ENCODE results near the gene EPHB1.
"Not testable (repeated sequence)": the region's sequence is repeated elsewhere in the genome, so short reads cannot be mapped to it uniquely, and the experiment has no call there.

EPHB1 gene

DNA sequence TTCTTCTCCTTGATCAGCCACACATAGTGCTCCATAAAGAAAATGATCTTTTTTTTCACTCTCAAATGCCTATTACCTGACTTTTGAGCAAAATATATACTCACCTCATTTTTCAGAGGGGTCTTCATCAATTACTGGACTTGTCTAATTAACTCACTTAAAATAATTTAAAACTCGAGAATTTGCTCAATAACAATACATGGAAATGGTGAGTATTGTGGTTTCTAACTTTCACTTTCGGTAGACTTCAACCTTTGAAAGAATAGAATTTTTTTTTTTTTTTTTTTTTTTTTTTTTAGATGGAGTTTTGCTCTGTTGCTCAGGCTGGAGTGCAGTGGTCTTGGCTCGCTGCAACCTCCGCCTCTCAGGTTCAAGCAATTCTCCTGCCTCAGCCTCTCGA, 17.7 kb upstream of the EPHB1 start:
- DNase-seq: no peak

DNA sequence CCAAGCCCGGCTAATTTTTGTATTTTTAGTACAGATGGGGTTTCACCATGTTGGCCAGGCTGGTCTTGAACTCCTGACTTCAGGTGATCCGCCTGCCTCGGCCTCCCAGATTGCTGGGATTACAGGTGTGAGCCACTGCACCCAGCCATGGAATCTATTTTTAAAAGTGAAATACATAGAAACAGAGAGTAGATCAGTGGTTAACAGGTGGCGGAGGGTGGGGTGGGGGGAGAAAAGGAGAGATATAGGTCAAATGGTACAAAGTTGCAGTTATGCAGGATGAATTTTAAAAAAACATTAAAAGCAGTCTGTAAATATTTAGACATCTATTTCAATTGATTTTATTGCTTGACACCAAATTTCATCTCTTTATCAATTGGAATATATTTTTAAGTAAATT, 6.8 kb upstream of the EPHB1 start:
- DNase-seq: not testable (repeated sequence)

DNA sequence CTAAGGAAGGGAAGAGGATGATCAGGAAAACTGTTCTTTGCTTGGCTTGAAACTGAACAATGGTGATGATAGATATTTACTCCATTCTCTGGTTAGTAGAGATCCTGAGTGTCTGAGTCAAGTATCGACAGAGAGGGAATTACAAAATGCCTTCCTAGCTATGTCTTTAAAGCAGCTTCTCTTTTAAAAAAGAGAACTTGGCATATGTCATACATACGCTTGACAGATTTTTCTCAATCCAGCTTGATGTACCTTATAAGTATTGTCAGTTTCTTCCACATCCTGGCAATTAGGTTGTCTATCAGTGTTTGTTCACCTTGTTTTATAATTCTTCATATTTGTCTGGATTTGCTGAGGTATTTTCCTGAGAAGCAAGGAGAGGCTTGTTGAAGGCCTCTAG, 5.0 kb upstream of the EPHB1 start:
- no peak for DNase-seq

DNA sequence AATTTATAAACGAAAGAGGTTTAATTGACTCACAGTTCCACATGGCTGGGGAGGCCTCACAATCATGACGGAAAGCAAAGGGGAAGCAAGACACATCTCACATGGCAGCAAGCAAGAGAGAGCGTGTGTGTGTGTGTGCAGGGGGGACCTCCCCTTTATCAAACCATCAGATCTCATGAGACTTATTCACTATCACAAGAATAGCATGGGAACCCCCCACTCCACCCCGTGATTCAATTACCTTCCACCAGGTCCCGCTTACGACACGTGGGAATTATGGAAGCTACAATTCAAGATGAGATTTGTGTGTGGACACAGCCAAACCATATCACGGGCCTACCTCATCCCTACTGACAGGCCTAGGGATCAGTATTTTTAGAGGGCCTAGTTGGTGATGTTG, 3.1 kb upstream of the EPHB1 start:
- no peak for DNase-seq

DNA sequence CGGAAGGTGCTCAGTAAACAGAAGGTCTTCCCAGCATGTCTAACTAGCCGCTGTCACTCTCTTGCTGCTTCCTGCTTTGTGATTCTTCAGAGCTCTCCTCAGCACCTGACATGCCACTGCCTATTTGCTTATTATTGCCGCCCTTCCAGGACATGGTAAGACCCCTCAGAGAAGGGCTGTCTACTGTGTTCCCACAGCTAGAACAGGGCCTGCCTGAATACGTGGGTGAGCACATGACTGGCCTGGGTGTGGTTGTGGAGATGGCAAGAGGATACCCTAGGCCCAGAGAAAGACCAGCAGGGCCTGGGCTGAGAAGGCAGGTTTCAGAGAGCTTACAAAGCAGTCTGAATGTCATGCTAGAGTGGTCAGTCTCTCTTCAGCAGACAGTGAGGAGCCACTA, 2.4 kb upstream of the EPHB1 start:
- no peak for DNase-seq

DNA sequence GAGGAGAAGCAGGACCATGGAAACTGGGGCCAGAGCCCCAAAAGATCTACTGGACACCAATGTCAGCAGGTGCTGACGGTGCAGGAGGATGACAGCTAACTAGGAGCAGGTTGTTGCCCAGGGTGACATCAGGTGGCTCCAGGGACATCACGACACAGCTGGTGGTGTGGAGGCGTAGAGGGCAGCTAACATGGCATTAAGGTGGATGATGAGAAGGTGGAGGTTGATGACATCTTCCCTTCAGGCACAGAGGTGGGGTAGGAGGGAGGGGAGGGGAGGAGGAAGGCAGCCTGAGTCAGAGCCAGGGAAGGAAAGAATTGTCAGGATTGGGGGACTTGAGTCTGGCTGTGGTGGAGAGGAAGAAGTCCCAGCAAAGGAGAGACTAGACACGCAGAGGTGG, 1.5 kb upstream of the EPHB1 start:
- no peak for DNase-seq

DNA sequence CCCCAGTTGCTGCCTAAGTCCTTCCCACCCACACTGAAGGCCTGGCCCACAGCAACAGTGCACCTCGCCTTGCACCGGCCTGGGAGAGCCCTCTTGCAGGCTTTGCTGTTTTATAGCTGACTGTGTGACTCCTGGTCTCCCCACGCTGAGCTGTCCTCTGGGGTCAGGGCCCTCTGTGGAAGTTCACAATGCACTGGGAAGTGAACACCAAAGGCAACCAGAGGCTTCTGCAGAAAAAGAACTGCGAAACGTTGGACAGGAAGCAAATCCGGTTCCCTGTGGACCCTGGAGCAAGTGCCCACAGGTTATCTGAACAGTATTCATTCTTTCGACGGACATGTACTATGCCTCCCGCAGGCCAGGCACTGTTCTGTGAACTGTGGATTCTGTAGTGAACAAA, 737 bp upstream of the EPHB1 start:
- no peak for DNase-seq

DNA sequence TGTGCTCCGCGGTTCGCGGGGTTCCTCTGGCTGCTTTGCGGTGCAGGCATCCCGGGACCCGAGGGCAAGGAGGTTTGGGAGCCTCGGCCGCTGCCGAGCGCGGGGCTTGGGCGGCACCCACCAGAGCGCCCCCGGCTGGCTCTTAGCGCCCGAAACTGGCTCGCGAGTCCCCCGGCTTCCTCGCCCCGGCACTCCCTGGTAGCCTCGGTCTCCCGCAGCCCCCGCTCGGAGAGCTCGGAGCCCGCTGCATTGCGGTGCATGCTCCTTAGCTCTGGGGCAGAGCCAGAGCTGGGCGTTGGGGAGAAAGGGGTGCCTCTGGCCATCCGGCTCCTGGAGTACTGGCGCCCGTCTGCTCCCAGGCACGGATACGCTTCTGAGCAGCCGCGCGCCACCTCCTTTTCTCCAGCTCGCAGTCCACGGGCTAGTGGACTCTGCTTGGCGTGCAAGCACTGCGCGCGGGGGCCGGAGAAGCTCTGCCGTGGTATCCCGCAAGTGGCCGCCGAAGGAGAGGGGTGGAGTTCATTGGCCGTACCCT, 753 bp downstream of the EPHB1 start:
- no peak for DNase-seq

DNA sequence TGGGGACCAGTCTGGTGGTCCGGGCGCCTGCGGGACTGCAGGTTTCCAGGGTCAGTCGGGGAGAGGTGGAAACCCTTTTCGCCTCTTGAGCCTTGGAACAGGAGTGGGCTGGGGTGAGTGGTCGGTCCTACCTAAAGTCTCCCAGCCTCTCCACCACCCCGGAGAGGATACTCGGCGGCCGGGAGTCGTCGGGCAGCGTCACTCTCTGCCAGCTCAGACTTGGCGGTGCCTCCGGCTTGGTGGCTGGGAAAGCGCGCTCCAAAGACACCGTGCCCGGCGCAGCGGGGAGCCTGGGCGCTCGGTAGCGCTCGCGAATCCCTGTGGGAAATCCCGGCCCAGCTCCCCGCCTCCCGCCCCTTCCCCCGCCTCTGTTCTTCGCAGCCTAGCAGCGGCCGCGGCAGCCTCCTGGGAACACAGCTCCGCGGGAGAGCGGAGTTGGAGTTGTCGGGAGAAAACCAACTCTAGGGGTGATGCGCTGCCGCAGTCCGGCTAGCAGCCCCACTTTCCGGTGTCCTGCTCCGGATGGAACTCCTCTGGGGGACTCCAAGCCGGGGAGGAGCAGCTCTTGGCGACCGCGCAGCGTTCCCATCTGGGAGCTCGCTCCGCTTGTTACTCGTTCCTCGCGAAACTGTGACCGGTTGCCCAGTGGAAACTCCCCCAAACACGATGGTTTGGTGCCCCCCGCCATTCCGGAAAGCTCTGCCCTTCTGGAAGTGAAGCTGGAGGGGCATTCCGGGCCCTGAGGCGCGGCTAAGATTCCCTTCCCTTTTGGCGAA, 1.4 kb downstream of the EPHB1 start:
- DNase-seq: no peak

DNA sequence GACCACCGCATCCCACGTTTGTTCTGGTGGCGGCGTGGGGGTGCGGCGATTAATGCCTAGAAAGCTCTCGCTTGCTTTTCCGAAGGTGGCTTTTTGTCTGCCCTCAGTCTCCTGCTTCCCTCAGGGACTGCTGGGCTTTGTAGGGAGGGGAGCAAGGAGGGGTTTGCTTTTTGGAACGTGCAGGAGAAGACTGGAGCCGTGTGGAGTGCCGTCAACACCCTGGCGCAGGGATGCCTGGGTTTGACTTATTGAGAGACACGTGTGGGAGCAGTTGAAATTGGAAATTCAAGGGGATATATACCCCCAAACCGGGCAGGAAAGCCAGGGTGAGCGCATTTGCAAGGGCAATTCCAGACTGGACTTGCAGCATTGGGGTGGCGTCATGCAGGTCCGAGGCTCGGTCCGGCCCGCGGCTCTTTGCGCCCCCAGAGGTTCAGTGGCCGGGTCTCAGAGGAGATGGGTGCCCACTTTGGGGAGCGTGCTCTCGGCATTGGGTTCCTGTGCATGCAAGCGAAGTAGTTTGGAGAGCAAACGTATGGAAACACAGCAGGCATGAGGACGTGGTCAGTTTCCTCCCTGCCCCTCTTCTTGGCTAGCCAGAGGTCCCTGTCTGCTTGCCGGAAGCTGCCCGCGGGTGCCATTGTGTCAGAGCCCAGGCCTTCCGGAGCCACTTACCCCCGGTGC, 2.1 kb downstream of the EPHB1 start:
- DNase-seq: no peak

DNA sequence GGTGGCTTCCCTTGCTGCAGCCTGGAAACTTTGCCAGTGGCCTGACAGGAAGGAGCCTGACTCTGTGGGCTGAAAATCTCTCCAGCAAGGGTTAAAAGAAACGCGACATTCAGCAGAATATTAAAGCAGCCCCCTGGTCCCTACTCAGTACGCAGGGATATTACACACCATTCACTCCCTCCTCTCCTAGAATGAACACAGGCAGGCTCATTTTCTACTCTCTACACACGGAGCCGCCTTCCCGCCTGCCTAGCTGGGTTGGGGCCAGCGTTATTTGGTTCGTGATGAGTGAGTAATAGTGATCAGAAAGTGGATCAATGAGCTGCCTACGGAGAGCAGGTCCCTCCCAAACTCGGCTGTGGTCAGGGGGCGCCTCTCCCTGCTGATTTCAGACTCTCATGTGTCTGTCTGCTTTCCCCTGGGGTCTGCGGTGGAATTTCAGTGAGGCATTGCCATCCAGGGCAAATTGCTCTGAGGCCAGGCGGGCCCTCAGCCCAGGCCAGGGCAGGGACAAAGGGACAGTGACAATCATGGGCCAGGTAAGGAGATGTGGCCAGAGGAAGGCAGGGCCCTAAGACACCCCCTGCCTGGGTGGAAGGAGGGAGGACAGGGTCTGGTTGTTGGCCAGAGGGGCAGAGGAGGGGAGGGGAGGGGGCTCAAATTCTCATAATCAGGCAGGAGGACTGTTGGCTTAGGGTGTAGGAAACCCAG, 2.8 kb downstream of the EPHB1 start:
- DNase-seq: no peak

DNA sequence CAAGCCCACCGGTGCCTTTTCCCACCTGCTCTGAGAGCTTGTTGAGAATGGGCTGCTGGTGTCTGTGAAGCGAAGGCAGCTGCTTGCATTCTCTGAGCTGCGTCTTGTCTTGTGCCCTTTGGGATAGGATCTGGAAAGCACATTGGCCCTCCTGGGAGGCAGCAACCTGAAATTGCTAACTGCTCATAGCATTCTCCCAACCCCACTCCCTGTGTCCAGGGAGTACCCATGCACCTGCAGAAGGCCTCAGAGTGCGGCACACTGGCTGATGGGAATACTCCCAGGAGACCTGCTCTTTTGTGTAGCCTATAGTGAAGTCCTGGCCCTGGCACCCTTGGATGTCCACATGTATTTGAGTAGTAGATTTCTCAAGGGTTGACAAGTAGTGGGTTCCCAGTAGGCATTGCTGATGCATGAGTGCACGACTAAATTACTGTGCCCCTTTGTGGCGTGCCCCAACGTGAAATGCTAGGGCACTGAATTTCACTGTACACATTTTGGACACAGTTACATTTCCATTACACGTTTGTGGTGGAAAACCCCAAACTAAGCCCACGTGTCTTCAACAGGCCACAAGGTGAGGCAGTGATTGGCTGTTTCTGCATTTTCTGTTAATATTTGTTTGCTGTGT, 3.7 kb downstream of the EPHB1 start:
- no peak for DNase-seq

DNA sequence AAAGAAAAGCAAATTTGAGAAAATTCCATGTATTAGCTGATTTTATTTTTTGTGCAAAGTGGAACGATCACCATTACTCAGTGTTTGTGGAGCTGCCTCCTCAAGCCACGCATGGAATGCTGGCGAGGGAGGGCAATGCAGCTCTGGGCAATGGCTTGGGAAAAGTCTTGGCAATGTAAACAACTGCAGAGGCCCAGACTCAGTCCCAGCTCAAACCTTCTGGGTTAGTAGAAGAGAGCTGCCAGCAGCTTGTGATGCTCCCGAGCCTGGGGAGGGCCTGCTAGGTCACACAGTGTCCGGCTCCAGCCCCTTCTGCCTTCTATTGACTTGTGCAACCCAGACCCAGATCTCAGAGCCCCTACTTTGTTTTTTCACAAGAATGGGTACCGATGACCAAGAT, 4.3 kb downstream of the EPHB1 start:
- no peak for DNase-seq

DNA sequence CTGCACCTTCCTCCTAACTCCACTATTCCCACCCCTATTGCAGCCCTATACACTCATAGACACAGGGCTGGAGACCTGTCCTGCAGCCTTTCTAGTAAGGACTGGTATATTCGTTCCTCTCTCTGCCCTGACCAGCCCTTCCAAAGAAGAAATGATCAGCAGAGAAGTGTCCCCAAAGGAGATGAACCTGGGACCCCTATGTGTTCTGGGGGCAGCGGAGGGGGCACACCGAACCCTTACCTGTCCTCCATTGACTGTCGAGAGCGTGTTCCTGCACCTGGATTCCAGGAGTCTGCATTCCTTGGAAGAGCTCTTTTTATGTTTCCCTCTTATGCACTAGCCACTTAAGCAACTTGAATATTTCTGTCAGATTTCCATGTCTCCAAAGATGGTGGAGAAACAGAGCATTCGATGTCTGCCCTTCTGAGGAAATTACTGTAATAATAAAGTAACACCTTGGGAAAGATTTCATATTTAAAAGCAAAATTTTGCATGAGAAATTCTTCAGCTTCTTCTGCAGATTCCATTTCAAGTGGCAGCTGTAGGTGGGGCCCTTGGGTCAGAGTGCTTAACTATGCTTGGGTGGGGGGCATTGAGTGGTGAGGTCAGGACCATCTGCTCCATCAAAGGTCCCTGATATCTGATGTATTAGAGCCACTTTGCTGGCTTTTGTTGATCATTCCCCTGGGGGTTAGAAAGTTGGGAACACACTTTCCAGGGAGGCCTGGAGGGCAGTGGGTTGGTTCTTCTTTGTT, 6.3 kb downstream of the EPHB1 start:
- no peak for DNase-seq

DNA sequence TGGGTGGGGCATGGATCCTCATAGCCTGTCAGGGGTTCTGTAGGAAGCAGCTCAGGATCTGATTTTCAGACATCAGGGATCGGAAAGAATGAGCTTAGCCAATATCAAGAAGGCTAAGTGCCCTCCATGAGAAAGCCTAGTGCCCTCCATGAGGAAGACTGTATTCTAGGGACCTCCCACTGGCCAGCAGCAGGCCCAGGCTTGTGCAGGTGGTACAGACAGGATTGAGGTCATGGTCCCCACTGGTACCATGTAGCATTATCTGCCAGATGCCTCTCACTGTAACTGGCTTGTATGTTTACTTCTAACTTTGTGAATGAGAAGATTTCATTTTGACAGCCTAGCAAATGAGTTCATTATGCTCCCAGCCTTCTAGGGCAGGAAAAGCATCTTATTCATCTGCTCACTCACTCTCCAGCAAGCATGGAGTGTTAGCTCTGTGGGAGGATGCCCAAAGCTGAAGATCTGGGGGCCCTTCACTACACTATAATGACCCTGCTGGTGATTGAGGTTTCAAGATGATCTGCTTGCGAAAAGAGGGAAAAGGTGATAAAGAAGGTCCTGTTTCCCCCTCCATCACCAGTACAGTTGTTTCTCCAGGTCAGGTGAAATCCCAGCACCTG, 7.5 kb downstream of the EPHB1 start:
- no peak for DNase-seq

DNA sequence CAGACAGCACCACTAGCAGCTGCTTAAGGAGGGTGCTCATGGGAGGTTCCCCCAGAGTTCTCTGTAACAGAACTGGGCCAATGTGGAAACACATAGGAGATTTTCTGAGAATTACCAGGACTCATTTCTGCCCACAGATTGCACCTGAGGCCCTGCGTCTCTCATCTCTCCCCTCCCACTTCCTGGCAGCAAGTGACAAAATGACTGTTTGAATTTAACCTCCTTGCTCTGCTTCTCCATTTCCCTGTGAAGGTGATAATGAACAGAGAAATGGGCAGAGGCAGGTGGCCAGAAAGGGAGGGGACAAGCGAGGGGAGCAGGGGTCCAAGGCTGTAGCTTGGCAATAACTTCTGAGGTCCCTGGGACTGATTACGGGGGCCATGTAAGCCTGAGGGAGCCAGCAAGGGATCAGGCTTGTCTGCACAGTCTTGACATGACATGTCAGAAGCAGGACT, 8.0 kb downstream of the EPHB1 start:
- DNase-seq: no peak

DNA sequence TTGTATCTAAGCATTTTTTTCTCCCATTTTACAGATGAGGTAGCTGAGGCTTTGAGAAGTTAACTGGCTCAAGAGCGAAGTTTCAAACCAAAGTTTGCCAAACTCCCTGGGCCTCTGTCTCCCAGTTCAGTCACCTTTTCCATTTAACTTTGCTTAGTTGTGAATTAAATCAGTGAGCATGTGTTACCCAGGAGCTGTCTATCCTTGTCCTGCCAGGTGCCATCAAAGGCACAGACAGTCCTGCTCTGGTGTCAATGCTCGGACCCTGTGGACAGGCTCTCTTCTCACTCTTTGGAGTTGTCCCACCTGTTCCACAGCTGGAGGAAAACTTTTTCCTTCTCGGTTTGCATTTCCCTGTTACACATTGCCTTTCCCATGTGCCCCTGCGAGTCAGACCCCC, 8.6 kb downstream of the EPHB1 start:
- DNase-seq: no peak

DNA sequence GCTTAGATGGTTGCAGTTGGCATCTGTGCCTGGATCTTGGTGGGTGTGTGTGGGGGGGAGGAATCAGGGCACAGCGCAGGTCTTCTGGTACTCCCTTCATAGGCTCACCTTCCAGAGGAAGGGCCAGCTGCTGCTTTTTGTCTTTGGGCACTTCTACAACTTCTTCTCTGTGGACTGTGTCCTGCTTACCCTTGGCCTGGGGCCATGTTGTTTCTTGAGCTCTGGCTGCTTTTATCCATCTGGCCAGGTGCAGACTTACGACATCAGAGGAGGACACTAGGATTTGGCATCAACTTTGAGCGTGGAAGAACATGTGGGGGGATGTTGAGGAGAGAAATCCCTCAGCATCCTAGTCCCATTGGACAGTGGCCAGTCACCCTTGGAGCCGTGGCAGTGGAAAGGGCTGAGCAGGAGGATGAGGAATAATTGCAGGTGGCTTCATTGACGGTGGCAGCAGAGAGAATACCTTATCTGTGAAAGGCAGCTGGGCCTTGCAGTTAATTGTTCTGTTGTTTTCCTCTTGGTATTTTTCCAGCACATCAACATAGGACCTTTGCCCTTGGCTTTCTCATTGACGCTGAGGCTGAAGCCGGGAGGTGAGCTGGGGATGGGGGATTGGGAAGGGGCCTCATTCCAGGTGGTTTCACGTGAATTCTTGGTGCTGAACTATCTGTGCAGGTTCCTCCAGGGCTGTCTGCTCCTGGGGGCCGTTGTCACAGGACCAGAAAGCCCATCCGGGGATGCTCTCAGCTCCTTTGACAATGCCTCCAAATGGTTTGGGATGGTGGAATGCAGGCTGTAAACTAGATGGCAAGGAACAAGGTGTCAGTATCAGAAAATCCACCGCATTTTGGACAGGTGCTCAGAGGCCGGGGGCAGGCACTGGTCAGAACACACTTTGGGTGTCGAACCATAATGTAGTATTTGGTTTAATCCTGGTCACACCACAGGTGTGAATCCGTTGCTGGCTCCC, 9.7 kb downstream of the EPHB1 start:
- no peak for DNase-seq

DNA sequence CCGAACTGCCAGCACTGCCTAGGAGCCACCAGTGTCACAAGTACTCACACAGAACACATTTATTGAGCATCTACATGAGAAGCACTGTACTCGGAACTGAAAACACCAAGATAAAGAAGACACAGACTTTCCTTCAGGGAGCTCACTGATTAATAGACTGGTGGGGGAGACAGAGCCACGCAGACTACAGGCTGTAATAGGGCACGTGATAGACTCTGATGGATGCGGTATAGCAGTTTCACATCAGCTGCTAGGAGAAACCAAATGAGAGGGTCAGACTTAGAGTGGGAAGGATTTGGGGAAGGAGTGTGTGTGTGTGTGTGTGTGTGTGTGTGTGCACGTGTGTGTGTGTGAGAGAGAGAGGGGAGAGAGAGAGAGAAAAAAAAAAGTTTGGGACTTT, 12.1 kb downstream of the EPHB1 start:
- no peak for DNase-seq

DNA sequence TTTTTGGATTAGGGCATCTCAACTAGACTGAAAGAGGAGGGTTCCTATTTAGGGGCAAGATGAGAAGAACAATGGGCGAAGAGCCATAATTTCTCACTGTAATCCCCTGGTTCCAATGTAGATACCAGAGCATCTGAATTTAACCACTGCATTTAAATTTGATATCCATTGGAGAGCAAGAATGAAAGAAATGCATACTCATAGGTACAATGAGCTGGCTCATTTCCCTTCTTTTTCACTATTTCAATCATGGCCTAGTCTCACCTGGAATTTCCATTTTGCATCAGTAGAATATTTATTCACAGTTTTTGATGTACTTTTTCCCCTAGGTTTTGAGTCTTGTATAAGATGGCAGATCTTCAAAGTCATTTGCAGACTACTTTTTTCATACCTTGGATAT, 13.8 kb downstream of the EPHB1 start:
- DNase-seq: no peak

All from effector CD4-positive, alpha-beta T cell (primary cell).